OCI-M1 (cell line): ENCODE results near the gene CDK18.

Experiments
- DNase-seq: peaks from one replicate; lab custom pipeline; 2025; lab: John Stamatoyannopoulos, UW

Gene CDK18

GRCh38 chr1:205570796-205571537 is 66.5 kb downstream of the CDK18 start:
- peak; percentile 33 for DNase-seq

DNA sequence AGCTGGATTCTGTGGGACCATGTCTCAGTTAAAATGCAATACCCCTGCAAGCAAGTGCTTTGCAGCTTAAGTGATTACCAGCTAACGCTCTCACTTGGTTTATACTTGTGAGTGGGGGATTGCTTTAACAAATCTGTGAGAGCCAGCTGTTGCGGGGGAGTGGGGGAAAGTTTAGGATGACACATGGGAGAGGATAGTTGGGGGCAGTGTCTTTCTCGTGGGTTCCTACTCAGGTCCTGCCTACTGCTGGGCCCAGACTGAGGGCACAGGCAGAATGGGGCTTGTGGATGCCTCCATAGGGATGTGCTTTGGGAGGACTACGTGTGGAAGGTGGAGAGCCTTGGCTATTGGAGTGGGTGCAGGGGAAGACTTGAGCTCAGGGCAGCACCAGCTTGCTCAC is 67.3 kb downstream of the CDK18 start:
- DNase-seq: no peak

DNA sequence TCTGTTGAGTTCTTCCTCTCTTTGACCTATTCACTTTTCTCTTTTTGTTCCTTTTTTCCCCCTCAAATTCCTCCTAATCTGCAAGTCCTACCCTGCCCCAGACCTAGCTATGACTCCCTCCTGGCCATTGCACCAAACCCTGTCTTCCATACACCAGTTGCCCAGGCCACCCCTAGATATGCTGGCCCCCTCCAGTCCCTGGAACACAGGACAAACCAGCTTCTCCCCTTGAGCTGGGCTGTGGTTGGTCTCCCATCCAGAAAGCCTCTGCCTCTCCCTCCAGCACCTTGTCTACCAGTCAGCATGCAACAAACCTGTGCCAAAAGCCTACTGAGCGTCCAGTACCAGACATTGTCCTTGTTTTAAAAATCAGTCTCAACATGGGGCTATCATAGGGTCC is 68.0 kb downstream of the CDK18 start:
- DNase-seq: no peak

DNA sequence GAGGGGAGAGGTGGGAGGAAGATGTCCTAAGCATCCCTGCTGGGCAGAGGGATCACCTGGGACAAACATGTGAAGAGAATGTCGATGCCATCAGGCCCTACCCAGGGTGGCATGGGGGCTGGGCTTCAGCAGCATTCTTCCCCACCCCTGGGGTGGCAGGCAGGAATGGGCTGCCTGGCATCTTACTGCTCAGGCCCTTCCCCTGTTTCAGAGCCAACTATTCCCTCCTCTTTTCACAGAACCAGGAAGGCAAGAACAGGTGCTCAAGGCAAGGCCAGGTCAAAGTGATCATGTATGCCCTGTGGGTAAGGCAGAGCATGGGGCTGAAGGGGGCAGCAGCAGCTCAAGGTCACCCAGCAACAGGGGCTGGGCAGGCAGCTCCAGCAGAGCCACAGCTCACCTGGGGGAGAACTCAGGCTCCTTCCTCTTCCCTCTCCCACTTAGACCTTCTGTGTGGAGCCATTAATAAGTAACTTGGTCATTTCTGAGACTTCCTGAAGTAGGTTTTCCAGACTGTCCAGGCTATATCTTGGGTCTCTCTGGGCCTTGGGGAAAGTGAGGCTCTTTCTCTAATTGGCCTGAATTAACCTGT is 70.9 kb downstream of the CDK18 start:
- DNase-seq: no peak

- no peak for DNase-seq
Observed at GRCh38 chr1:205576011-205576410, 71.5 kb downstream of the CDK18 start.

DNA sequence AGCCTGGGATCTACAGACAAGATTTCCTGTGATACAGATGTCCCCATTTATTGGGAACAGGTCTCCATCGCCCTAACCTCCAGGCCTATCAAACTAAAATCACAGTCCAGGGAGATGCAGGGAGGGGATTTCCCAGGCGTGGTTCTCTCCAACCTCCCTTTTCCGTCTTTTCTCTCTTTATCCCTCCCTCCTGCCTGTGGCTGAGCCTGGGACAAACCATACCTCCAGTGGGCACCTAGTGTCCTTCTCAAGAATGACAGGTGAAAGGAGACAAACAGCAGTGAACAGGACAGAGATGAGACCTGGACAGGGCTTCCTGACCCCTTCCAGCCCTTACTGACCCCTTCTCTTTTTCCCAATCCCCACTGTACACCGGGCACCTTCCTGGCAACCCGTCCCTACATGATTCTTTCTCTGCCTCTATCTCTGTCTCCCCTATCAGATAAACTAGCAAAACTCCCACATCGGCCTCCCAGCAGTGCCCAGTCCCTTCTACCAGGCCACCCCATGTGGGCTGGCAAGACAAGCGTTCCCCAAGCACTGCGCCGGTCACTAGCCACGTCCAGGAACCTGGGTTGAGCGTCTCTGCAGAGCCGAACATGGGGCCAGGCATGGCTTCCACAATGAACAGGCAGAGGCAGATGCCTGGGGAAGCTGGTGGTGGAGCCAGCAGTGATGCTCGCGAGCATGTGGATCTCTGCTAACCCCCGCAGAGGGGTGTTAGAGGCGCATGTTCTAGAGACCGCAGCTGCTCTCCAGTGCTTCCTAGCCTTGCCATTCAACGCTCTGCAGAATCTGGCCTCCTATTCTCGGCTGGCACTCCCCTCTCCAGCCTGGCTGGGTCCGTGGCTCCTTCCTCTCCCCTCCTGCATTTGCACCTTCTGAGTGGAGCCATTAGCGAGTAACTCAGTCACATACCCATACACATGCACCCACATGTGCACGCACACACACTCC is 72.6 kb downstream of the CDK18 start:
- DNase-seq: no peak

DNA sequence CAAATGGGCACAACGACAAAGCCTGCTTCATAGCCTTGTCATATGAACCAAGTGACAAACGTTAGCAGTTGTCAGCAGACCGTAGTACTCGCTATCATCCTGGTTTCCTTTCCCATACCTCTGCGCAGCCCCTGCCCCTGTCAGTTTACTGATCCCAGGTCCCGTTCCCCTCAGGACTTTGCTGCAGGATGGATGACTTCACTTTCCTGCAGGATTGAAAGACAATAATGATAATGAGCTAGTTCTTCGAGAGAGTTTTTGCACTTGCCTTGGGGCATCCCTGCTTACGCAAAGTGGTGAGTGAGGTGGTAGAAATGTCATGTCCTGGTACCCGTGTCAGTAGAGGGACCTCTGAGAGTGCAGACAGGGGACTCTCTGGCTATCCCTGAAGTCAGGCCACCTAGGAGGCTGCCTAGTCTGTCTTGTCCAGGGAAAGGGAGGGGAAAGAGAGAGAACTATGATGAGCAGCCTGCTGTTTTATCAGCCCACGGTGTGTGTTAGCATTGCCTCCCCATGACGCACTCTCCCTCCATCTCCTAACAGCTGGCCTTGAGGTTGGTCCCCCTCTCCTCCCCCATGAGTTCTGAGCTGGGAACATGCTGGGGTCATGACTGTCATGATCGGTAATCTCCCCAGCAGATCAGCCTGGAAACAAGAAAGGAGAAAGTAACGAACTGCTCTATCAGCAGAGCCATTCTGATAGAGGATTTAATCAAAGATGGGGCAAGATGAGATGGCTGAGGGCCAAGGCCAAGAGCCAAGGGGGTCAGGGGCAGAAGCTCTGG is 73.6 kb downstream of the CDK18 start:
- DNase-seq: no peak

DNA sequence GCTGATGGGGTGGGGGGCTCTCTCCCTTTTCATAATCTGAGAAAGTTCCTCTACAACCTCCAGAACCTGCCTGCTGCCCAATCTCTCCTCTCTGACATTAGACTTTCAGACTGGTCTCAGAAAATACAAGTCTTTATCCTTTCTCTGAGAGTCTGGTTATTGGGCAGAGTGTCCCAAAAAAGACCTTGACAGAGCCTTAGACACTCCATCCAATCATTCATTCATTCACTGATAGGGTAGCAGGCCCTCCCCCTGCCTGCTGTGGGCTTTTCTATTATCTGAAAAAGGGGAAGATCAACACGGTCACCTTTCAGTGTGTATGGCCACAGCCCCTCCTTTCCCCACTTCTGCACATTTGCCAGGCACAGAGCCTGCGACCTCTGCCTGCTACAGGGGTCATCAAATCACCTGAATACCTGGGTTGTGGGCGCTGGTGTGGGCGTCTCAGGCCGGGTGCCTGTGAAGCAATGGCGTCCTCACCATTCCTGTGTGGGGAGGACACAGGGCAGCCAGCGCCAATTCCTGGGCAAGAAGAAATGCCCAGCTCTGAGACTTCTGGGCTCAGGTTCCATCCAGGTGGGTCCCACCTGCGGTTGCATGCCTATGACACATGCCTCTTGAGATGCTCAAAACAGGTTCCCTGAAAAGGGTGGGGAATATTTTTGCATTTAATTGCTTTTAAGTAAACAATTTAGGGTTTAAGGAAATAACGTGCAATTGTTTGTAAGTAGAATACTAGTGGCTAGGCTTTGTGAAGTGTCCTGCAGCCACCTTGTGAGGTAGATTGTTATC is 74.5 kb downstream of the CDK18 start:
- DNase-seq: peak; percentile 49

DNA sequence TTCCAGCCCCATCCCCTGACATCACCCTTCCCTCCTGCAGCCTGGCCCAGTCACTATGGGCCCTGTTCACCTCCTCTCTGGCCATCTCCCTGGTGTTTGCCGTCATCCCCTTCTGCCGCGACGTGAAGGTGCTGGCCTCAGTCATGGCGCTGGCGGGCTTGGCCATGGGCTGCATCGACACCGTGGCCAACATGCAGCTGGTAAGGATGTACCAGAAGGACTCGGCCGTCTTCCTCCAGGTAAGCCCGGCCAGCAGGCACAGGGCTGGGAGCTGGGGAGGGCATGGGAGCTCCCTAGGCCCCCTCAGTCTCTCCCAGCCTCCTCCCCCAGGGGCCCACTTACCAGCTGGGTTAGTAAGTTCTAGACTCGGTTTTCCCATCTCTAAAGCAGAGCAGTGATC is 75.2 kb downstream of the CDK18 start:
- no peak for DNase-seq

DNA sequence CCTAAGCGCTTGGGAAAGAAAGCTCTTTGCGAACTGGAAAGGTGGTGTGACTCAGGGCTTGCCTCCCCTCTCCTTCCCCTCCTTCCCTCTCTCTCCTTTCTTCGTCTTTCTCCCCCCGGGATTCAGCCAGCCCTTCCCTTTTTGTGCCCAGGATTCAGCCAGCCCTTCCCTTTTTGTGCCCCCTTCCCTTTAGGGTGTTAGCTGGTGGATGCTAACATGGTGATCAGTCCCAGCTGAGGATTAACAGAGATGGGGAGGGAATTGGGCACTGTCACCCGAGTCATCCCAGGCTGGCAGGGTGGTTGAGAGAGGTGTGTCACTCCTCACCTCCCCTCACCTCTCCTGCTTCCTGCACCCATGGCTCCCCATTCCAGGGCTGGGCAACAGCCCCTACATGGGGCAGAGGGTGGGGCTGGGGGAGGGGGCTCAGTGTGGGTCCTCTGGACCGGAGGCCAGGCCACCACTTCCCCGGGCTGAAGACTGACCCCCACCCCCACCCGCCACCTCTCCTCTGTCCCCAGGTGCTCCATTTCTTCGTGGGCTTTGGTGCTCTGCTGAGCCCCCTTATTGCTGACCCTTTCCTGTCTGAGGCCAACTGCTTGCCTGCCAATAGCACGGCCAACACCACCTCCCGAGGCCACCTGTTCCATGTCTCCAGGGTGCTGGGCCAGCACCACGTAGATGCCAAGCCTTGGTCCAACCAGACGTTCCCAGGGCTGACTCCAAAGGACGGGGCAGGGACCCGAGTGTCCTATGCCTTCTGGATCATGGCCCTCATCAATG is 75.9 kb downstream of the CDK18 start:
- no peak for DNase-seq

DNA sequence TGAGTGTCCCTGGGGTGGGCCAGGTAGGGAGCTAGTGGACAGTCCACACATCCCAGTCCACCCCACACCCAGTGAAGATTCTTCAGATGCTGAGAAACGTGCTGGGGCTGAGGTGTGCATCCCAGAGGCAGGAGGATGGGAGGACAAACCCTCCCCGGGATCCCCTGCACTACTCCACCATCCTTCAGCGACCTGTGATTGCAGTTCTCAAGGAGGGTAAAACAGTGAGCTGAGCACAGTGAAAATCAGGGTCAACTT is 76.4 kb downstream of the CDK18 start:
- no peak for DNase-seq

DNA sequence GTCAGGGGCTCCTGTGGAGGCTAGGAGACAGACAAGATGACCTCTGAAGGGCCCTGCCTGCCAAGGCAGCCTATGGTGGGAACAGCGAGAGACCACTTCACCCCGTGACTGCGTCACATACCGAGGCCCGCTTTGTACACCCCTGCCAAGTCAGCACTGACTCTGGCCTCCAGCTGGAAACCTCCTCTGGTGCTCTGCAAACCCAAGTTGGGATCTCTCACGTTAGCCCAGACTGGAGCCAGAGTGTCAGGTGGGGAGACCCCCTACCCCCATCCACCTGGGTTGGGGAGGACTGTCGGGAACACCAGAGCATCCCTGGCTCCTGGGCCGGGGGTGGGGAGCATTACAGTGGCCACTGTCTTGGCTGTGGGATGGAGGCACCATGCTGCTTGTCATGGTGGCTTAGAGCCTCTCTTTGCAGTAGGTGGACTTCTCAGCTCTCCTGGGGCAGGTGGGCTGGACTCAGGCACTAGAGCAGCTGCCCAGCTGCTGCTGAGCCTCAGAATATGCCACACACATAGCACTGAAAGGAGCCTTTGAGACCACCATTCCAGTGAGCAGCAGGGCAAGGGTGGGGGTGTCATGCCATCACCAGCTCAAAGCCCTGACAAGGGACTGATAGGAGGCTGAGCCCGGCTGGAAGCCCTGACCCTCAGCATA is 77.0 kb downstream of the CDK18 start:
- DNase-seq: no peak

- DNase-seq: no peak
Observed at GRCh38 chr1:205582046-205582445, 77.6 kb downstream of the CDK18 start.
